Amniotic epithelial cell (primary cell): ENCODE results near the gene TUBG2.

Experiments used
- DNase-seq: peaks from one replicate; pipeline ENCODE4 v3.0.0-alpha.2; 2010; ENCODE audit warnings: low read depth

Gene TUBG2

GRCh38 chr17:42677012-42677857, 18.2 kb downstream of the TUBG2 start:
- peak; percentile 99 for DNase-seq

DNA sequence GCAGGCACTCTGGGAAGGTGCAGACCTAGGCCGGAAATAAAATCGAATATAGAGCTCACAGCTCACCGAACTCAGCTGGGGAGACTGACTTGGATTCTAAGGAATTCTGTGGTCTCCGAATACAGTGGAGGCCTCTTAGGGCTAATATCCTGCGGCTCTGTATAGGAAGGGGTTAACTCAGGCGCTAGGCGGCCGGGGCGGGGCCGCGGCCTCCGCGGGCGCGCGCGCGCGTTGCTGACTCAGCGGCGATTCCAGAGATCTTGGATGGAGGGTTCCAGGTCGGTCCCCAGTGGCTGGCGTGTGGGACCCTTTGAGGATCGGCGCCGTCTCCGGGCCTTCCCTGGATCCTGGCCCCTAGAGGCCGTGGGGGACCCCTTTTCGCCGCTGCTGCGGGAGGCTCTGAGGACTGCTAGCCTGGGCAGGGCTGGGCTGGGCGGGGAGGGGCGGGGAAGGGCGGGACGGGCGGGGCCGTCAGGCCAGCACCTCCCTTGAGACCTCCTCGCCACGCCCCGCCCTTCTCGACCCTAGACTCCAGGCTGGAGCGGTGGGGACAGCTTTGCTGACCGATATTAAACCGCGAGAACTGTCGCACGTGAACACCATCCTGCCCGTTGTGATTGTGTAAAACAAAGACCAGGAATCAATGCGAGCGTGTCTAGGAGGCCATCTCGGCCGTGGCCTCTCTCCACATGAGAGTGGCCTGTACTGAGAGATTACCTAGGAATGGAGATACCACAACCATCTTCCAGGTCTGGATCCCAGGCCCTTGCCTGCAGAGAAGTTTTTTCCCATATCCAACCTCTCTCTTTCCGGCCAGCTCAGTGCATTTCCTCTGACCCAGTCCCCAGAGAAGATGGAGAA, 19.1 kb downstream of the TUBG2 start:
- DNase-seq, result peak; percentile 73

GRCh38 chr17:42678951-42679491, 19.9 kb downstream of the TUBG2 start:
- peak; percentile 59 for DNase-seq

- DNase-seq, result peak; percentile 62
Measured at GRCh38 chr17:42679492-42680330, 20.6 kb downstream of the TUBG2 start.

GRCh38 chr17:42680331-42680808, 21.3 kb downstream of the TUBG2 start:
- peak; percentile 61 for DNase-seq

GRCh38 chr17:42681976-42682721, 23.1 kb downstream of the TUBG2 start, which contains the start of gene CNTNAP1:
Gene CNTNAP1, plus strand, starts transcription at chr17:42682531. Its CDS starts 299 bp downstream, at chr17:42682830.
- DNase-seq, result peak; percentile 47

- DNase-seq, result peak; percentile 47
Measured at GRCh38 chr17:42682722-42683403, 23.8 kb downstream of the TUBG2 start.

- DNase-seq, result no peak
Measured at GRCh38 chr17:42683407-42684034, 24.4 kb downstream of the TUBG2 start.

DNA sequence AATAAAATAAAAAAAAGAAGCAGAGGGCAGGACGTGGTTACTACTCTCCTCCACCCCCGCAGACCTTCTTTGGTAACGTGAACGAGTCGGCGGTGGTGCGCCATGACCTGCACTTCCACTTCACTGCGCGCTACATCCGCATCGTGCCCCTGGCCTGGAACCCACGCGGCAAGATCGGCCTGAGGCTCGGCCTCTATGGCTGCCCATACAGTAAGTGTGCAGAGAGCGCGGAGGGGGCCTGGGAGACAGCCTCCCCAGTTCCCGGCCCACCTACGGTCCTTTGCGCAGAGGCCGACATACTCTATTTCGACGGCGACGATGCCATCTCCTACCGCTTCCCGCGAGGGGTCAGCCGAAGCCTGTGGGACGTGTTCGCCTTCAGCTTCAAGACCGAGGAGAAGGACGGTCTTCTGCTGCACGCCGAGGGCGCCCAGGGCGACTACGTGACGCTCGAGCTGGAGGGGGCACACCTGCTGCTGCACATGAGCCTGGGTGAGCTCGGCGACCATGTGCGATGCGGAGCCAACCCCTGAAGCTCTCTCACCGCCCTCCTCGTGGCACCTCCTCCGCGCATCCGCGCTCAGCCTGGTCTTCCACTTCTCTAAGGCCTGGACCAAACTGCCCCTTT, 26.0 kb downstream of the TUBG2 start:
- no peak for DNase-seq

DNA sequence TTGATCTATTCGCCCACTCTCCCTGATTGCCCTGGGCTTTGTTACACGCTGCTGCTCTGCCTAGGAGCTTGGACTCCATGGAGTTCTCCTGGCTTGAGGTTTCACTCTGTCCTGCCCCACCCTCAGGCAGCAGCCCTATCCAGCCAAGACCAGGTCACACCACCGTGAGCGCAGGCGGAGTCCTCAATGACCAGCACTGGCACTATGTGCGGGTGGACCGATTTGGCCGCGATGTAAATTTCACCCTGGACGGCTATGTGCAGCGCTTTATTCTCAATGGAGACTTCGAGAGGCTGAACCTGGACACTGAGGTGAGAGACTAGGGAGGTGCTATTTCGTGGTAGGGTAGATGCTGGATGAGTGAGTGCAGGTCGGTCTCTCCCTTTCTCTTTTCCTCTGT, 26.7 kb downstream of the TUBG2 start:
- DNase-seq, result no peak

- DNase-seq, result no peak
Measured at GRCh38 chr17:42686520-42687128, 27.5 kb downstream of the TUBG2 start.

DNA sequence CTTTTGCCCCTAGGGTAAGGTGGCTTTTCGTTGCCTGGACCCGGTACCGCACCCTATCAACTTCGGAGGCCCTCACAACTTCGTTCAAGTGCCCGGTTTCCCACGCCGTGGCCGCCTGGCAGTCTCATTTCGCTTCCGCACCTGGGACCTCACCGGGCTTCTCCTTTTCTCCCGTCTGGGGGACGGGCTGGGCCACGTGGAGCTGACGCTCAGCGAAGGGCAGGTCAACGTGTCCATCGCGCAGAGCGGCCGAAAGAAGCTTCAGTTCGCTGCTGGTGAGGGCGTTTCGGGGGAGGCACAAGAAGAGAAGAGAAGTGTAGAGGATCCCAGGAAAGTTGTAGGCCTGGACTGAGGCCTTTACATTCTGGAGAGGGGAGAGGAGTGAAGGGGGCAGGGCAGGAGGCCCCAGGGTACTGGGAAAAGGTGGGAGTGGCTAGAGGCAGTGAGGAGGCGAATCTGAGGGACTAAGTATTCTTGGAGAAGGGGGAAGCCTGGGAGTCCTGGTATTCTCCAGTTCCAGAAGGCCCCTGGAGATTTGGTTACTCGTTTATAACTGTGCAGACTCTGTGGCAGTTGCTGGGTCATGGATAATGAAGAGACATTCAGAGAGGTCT, 28.7 kb downstream of the TUBG2 start:
- no peak for DNase-seq

DNA sequence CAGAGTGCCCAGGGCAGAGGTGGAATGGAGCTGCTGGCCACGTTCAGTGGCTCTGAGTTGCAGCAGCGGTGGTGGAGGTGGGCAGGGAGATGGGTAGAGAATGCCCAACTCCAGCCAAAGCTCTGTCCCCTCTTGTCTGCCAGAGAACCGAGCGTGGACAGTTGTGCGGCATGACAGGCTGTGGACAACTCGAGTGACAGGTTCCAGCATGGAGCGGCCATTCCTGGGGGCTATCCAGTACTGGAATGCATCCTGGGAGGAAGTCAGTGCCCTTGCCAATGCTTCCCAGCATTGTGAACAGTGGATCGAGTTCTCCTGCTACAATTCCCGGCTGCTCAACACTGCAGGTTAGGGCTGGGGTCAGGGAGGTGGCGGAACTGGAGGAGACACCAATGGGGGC, 31.5 kb downstream of the TUBG2 start:
- DNase-seq, result no peak

DNA sequence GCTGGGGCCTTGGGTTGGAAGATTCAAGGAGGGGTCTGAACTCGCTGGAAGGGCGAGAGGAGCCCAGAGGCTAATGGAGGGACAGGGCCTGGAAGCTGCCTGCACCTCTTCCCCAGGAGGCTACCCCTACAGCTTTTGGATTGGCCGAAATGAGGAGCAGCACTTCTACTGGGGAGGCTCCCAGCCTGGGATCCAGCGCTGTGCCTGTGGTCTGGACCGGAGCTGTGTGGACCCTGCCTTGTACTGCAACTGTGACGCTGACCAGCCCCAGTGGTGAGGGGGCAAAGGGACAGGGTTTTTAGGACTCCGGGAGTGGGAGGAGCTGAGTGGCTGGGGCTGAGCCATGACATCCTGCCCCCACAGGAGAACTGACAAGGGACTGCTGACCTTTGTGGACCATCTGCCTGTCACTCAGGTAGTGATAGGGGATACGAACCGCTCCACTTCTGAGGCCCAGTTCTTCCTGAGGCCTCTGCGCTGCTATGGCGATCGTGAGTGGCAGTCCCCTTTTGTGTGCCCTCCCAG, 32.0 kb downstream of the TUBG2 start:
- no peak for DNase-seq

DNA sequence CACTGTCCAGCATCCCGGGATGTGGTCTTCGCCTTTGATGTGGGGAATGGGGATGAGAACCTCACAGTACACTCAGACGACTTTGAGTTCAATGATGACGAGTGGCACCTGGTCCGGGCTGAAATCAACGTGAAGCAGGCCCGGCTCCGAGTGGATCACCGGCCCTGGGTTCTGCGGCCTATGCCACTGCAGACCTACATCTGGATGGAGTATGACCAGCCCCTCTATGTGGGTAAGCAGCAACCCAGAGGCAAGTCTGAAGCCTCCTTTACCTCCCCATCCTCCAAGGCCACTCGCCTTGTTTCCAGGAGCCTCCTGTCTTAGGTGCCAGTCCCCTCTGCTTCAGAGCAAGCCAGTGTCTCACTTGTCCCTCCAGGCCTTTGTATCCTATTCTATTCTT, 33.4 kb downstream of the TUBG2 start:
- DNase-seq, result no peak

GRCh38 chr17:42694524-42694923, 35.4 kb downstream of the TUBG2 start:
- no peak for DNase-seq

DNA sequence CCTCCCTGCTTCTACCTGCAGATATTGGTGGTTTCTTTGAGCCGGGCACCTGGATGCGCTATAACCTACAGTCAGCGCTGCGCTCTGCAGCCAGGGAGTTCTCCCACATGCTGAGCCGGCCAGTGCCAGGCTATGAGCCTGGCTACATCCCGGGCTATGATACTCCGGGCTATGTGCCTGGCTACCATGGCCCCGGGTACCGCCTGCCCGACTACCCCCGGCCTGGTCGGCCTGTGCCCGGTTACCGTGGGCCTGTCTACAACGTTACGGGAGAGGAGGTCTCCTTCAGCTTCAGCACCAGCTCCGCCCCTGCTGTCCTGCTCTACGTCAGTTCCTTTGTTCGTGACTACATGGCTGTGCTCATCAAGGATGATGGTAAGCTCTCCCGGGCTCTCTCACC, 36.4 kb downstream of the TUBG2 start:
- DNase-seq, result no peak
